ENCODE measurements around the gene PCSK4. TPM values are rescaled to one million over a fixed set of nuclear protein-coding genes. Genes with fewer than 3 reads are reported as not detected.
A peak's percentile ranks its signal among the peaks of the same experiment; 100 is the strongest.

PCSK4 gene
- total RNA-seq, 1 donor from 2014 or later: 4.3 TPM

GRCh38 chr19:1488282-1488601 is 1.9 kb downstream of the PCSK4 start:
- no peak overlapping the region for H3K27ac ChIP-seq
- no peak for ATAC-seq
- intact Hi-C loops (cut with DNase I): no loop called here
- DNase-seq: no peak
- no peak overlapping the region for H3K4me3 ChIP-seq
- no peaks in the 10 kb centered on the region for H3K9me3 ChIP-seq
- H3K27me3 ChIP-seq: no peaks in the 10 kb centered on the region
- H3K4me1 ChIP-seq: peaks cover 11% of the 10 kb centered on the region
- TF ChIP-seq CTCF (IDR thresholded peaks at IDR 0.05): no peak
- no peaks in the 10 kb centered on the region for H3K36me3 ChIP-seq

- intact Hi-C loops (cut with DNase I): no loop called here
- Histone ChIP-seq H3K27ac (no peak overlapping the region), H3K36me3 (no peaks in the 10 kb centered on the region), H3K4me1 (peaks cover 11% of the 10 kb centered on the region), H3K9me3 (no peaks in the 10 kb centered on the region), H3K27me3 (no peaks in the 10 kb centered on the region), H3K4me3 (no peak overlapping the region)
- ATAC-seq (no peak), DNase-seq (peak; percentile 68)
- TF ChIP-seq CTCF (IDR thresholded peaks at IDR 0.05): no peak
Measured at GRCh38 chr19:1487576-1488281, 2.4 kb downstream of the PCSK4 start.

- H3K9me3 ChIP-seq: no peaks in the 10 kb centered on the region
- H3K36me3 ChIP-seq: no peaks in the 10 kb centered on the region
- H3K27me3 ChIP-seq: no peaks in the 10 kb centered on the region
- no peak for TF ChIP-seq CTCF (IDR thresholded peaks at IDR 0.05)
- intact Hi-C loops (cut with DNase I): no loop called here
- H3K4me1 ChIP-seq: peaks cover 11% of the 10 kb centered on the region
- no peak overlapping the region for H3K4me3 ChIP-seq
- peak; percentile 65 for DNase-seq
- H3K27ac ChIP-seq: no peak overlapping the region
- ATAC-seq: no peak
Measured at GRCh38 chr19:1486720-1487575, 3.2 kb downstream of the PCSK4 start.

GRCh38 chr19:1483979-1484428 is 6.1 kb downstream of the PCSK4 start:
- Histone ChIP-seq H3K36me3 (no peaks in the 10 kb centered on the region), H3K27me3 (no peaks in the 10 kb centered on the region), H3K27ac (no peak overlapping the region), H3K4me3 (no peak overlapping the region), H3K9me3 (no peaks in the 10 kb centered on the region), H3K4me1 (peaks cover 3% of the 10 kb centered on the region)
- intact Hi-C loops (cut with DNase I): no loop called here
- ATAC-seq (no peak), DNase-seq (no peak)
- TF ChIP-seq CTCF (IDR thresholded peaks at IDR 0.05): no peak

- Histone ChIP-seq H3K36me3 (no peaks in the 10 kb centered on the region), H3K4me3 (no peak overlapping the region), H3K27ac (no peak overlapping the region), H3K27me3 (no peaks in the 10 kb centered on the region), H3K4me1 (peaks cover 4% of the 10 kb centered on the region), H3K9me3 (no peaks in the 10 kb centered on the region)
- intact Hi-C loops (cut with DNase I): no loop called here
- ATAC-seq: no peak
- no peak for DNase-seq
- no peak for TF ChIP-seq CTCF (IDR thresholded peaks at IDR 0.05)
Measured at GRCh38 chr19:1483131-1483978, 6.8 kb downstream of the PCSK4 start.

Data from upper lobe of right lung (tissue), 1 donor.